HCT116 (cell line): ENCODE results near the gene MLH3. TPM values are rescaled to one million over a fixed set of nuclear protein-coding genes. Genes with fewer than 3 reads are reported as not detected.

Experiments
- ATAC-seq: fragments of 200-7000 bp; cut with Tn5 transposase; 2 replicates; pipeline ENCODE4 v1.9.1; 2020; ENCODE audit warnings: mild to moderate bottlenecking, moderate library complexity
- BruUV-seq: library from RNA; stranded (reverse); fragments of 400-500 nt; replicated peaks from 2 replicates; lab custom pipeline; 2021; lab: Mats Ljungman, UMichigan
- CTCF ChIA-PET: fragments of 300-600 bp; sonication (Branson Sonifier 250); formaldehyde crosslinking; loops from one replicate; lab custom pipeline; 2021; ENCODE audit warnings: antibody characterized with exemption; lab: Charles Lee
- POLR2A ChIA-PET: fragments of 300-600, 350-600 bp; sonication (Branson Sonifier 250); formaldehyde crosslinking; loops from one replicate; lab custom pipeline; 2021; ENCODE audit warnings: antibody characterized with exemption; lab: Charles Lee
- RAD21 ChIA-PET, 2 experiments: fragments of 300-600 bp; sonication (Branson Sonifier 250); formaldehyde crosslinking; loops; one replicate each; lab custom pipeline; 2023; ENCODE audit warnings: low total read pairs in 2 of 2; ENCODE audit not compliant: uncharacterized antibody in 2 of 2, unreplicated experiment in 2 of 2, low non-redundant PET in 1 of 2; lab: Charles Lee
- DNase-seq: peaks from one replicate; pipeline ENCODE4 v3.0.0-alpha.2; 2010; ENCODE audit warnings: low read depth, low spot score
- H2AFZ ChIP-seq: fragments of 200-600 bp; shearing (Covaris generic), sonication (generic); 2 replicates; pipeline ENCODE4 v1.6.1; 2017; ENCODE audit warnings: low read depth, mixed run types, mixed read lengths, antibody characterized with exemption, low read length; ENCODE audit not compliant: poor library complexity, severe bottlenecking
- H3K27ac ChIP-seq: 2 replicates; pipeline ENCODE4 v1.5.1; 2012; ENCODE audit warnings: low read depth, low read length
- H3K27me3 ChIP-seq: fragments of 200-600 bp; sonication (generic); 2 replicates; pipeline ENCODE4 v1.6.1; 2016; ENCODE audit warnings: mixed run types, low read length, mixed read lengths; ENCODE audit not compliant: insufficient read depth
- H3K36me3 ChIP-seq, 2 experiments: fragments of 200-500 bp in 1 of 2; fragments of 200-600 bp in 1 of 2; sonication (Bioruptor generic) in 1 of 2; sonication (generic) in 1 of 2; 2 replicates each; pipeline versions ENCODE4 v1.5.1 to v1.6.1; 2014 to 2016; ENCODE audit warnings: low read length in 2 of 2, inconsistent platforms in 1 of 2, mixed read lengths in 1 of 2, mixed run types in 1 of 2; ENCODE audit not compliant: insufficient read depth in 2 of 2, control insufficient read depth in 1 of 2
- H3K4me1 ChIP-seq, 2 experiments: fragments of 200-600 bp in 1 of 2; sonication (generic) in 1 of 2; 2 replicates each; pipeline versions ENCODE4 v1.5.1 to v1.6.1; 2012 to 2017; ENCODE audit warnings: low read length in 2 of 2, inconsistent platforms in 1 of 2, mild to moderate bottlenecking in 1 of 2, mixed read lengths in 1 of 2, mixed run types in 1 of 2, moderate library complexity in 1 of 2; ENCODE audit not compliant: insufficient read depth in 2 of 2, control insufficient read depth in 1 of 2
- H3K4me2 ChIP-seq: fragments of 200-600 bp; sonication (generic); 2 replicates; pipeline ENCODE4 v1.6.1; 2017; ENCODE audit warnings: mixed run types, low read length, mixed read lengths
- H3K4me3 ChIP-seq, 2 experiments: fragments of 200-600 bp in 1 of 2; sonication (generic) in 1 of 2; replicated peaks in 1 of 2; 2 replicates each; pipeline ENCODE4 v1.5.1; 2011 to 2016; ENCODE audit warnings: low read length in 2 of 2, control low read depth in 1 of 2, low read depth in 1 of 2, mild to moderate bottlenecking in 1 of 2, mixed read lengths in 1 of 2, mixed run types in 1 of 2
- H3K79me2 ChIP-seq: fragments of 200-600 bp; sonication (generic); 2 replicates; pipeline ENCODE4 v1.6.1; 2017; ENCODE audit warnings: mild to moderate bottlenecking, mixed run types, low read length, moderate library complexity, mixed read lengths; ENCODE audit not compliant: insufficient read depth
- H3K9ac ChIP-seq: fragments of 200-600 bp; sonication (generic); 2 replicates; pipeline ENCODE4 v1.6.1; 2016; ENCODE audit warnings: low read length, mixed read lengths
- H3K9me2 ChIP-seq: fragments of 200-600 bp; sonication (generic), shearing (Covaris generic); 2 replicates; pipeline ENCODE4 v1.6.1; 2017; ENCODE audit warnings: mixed run types, mild to moderate bottlenecking, moderate library complexity; ENCODE audit not compliant: insufficient read depth
- H3K9me3 ChIP-seq, 2 experiments: fragments of 200-500 bp in 1 of 2; fragments of 200-600 bp in 1 of 2; sonication (Bioruptor generic) in 1 of 2; sonication (generic) in 1 of 2; 2 replicates each; pipeline ENCODE4 v1.6.1; 2014 to 2017; ENCODE audit warnings: low read length in 2 of 2, mixed read lengths in 2 of 2, inconsistent platforms in 1 of 2, low read depth in 1 of 2, mild to moderate bottlenecking in 1 of 2, mixed run types in 1 of 2, moderate library complexity in 1 of 2; ENCODE audit not compliant: control insufficient read depth in 1 of 2, insufficient read depth in 1 of 2
- H4K20me1 ChIP-seq: fragments of 200-600 bp; sonication (generic), shearing (Covaris generic); 2 replicates; pipeline ENCODE4 v1.6.1; 2017; ENCODE audit warnings: mixed run types, mild to moderate bottlenecking, moderate library complexity; ENCODE audit not compliant: insufficient read depth
- ATF3 ChIP-seq: IDR thresholded peaks from 2 replicates; pipeline ENCODE4 v1.6.1; 2012
- ELF1 ChIP-seq: IDR thresholded peaks from 2 replicates; pipeline ENCODE4 v1.6.1; 2012; ENCODE audit warnings: low read depth, borderline replicate concordance
- EZH2 ChIP-seq: fragments of 200-600 bp; sonication (generic); IDR thresholded peaks from 2 replicates; pipeline ENCODE4 v1.6.1; 2017; ENCODE audit warnings: antibody characterized with exemption, mixed run types
- FOSL1 ChIP-seq: IDR thresholded peaks from 2 replicates; pipeline ENCODE4 v1.6.1; 2012; ENCODE audit warnings: low read depth
- JUND ChIP-seq: IDR thresholded peaks from 2 replicates; pipeline ENCODE4 v1.6.1; 2012
- MAX ChIP-seq: IDR thresholded peaks from 2 replicates; pipeline ENCODE4 v1.6.1; 2012
- RAD21 ChIP-seq: IDR thresholded peaks from 2 replicates; pipeline ENCODE4 v1.6.1; 2012; ENCODE audit warnings: low read depth, mild to moderate bottlenecking
- REST ChIP-seq: IDR thresholded peaks from 2 replicates; pipeline ENCODE4 v1.6.1; 2012; ENCODE audit warnings: low read depth
- YY1 ChIP-seq: IDR thresholded peaks from 2 replicates; pipeline ENCODE4 v1.6.1; 2011; ENCODE audit warnings: low read length, low read depth, moderate library complexity, mild to moderate bottlenecking; ENCODE audit not compliant: insufficient replicate concordance; ENCODE audit errors: extremely low read depth
- ZFX ChIP-seq: fragments of 450-650 bp; IDR thresholded peaks from 2 replicates; pipeline ENCODE4 v1.6.1; 2017
- ZNF274 ChIP-seq: fragments of 200-500 bp; sonication (Bioruptor generic); IDR thresholded peaks from 2 replicates; pipeline ENCODE4 v1.6.1; 2014; ENCODE audit warnings: mild to moderate bottlenecking, low read depth, low read length, inconsistent platforms
- intact Hi-C: fragments of 100-400 bp; cut with micrococcal nuclease; formaldehyde crosslinking; loops from 2 replicates; pipeline ENCODE4 v1.10.0; 2022
- total RNA-seq: library from RNA; stranded (reverse); gene quantifications from one replicate; pipeline ENCODE4 v1.2.1, GENCODE V29; 2021; ENCODE audit not compliant: unreplicated experiment
- TF ChIP-seq, protein P1 (sequence below): IDR thresholded peaks from 2 replicates; pipeline ENCODE4 v1.6.1; 2011; ENCODE audit warnings: mild to moderate bottlenecking, low read length, moderate library complexity; ENCODE audit not compliant: insufficient replicate concordance; ENCODE audit errors: extremely low read depth

Gene MLH3
- total RNA-seq, 1 experiment from 2014 or later = 14.7 TPM

GRCh38 chr14:75048101-75048500, 3.2 kb downstream of the MLH3 start:
- H3K36me3 ChIP-seq = peaks cover 0 to 7% of the 10 kb centered on the region in 2 experiments; a peak in 2 of 4 replicates
- no peak overlapping the region for H3K9ac ChIP-seq
- no TSS peak for BruUV-seq
- H3K4me3 ChIP-seq = no peak overlapping the region
- H3K4me1 ChIP-seq = peaks cover 0 to 16% of the 10 kb centered on the region in 2 experiments; a peak in 3 of 4 replicates
- ChIA-PET POLR2A (no interaction called here), RAD21 (no interaction called here), CTCF (no interaction called here)
- no peaks in the 10 kb centered on the region for H4K20me1 ChIP-seq
- TF ChIP-seq JUND = no peak
- TF ChIP-seq FOSL1 = no peak
- no peak for TF ChIP-seq YY1
- TF ChIP-seq, protein P1, sequence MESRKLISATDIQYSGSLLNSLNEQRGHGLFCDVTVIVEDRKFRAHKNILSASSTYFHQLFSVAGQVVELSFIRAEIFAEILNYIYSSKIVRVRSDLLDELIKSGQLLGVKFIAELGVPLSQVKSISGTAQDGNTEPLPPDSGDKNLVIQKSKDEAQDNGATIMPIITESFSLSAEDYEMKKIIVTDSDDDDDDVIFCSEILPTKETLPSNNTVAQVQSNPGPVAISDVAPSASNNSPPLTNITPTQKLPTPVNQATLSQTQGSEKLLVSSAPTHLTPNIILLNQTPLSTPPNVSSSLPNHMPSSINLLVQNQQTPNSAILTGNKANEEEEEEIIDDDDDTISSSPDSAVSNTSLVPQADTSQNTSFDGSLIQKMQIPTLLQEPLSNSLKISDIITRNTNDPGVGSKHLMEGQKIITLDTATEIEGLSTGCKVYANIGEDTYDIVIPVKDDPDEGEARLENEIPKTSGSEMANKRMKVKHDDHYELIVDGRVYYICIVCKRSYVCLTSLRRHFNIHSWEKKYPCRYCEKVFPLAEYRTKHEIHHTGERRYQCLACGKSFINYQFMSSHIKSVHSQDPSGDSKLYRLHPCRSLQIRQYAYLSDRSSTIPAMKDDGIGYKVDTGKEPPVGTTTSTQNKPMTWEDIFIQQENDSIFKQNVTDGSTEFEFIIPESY = no peak
- TF ChIP-seq REST = no peak
- no peak for TF ChIP-seq RAD21
- no peak for TF ChIP-seq MAX
- TF ChIP-seq ZNF274 = no peak
- TF ChIP-seq ELF1 = no peak
- no peak for TF ChIP-seq ATF3
- TF ChIP-seq EZH2 = no peak
- TF ChIP-seq ZFX = no peak
- no peaks in the 10 kb centered on the region for H3K9me2 ChIP-seq
- peaks cover 14% of the 10 kb centered on the region for H3K79me2 ChIP-seq
- no peak for ATAC-seq
- DNase-seq = no peak
- H3K27me3 ChIP-seq = no peaks in the 10 kb centered on the region
- H3K27ac ChIP-seq = no peak overlapping the region
- intact Hi-C loops = no loop called here
- H2AFZ ChIP-seq = no peak overlapping the region
- no peaks in the 10 kb centered on the region for H3K9me3 ChIP-seq
- no peak overlapping the region for H3K4me2 ChIP-seq
